ENCODE data around the gene IBSP. TPM values are rescaled to one million over a fixed set of nuclear protein-coding genes. Genes with fewer than 3 reads are reported as not detected.

IBSP gene
- total and polyA plus RNA-seq, 10 donors, result not detected

- H3K4me1 ChIP-seq, result no peaks in the 10 kb centered on the region
- H3K36me3 ChIP-seq, result no peaks in the 10 kb centered on the region
- TF ChIP-seq CTCF (IDR thresholded peaks at IDR 0.05 in 8 of 11, conservative IDR thresholded peaks at IDR 0.05 in 3 of 11) (no peak), POLR2A (IDR thresholded peaks at IDR 0.05) (no peak), POLR2AphosphoS5 (IDR thresholded peaks at IDR 0.05) (no peak)
- H3K27ac ChIP-seq, result no peak overlapping the region
- peaks cover 0 to 8% (median 0%) of the 10 kb centered on the region in 7 donors for H3K27me3 ChIP-seq (replicated peaks in 1 of 7)
- WGBS, 5 donors, result 75 to 86% (median 81%) methylated on average over 6 of the region's 6 CpGs
- no peak for DNase-seq
- H3K9me3 ChIP-seq, result no peaks in the 10 kb centered on the region
- no peak overlapping the region for H3K4me3 ChIP-seq
- intact Hi-C loops (cut with DNase I; ENCODE audit: low total_unique reads), result no loop called here
Measured at GRCh38 chr4:87838205-87838604, 38.9 kb downstream of the IBSP start.

GRCh38 chr4:87838890-87839591, 39.7 kb downstream of the IBSP start:
- Histone ChIP-seq H3K4me3 (no peak overlapping the region), H3K4me1 (no peaks in the 10 kb centered on the region), H3K36me3 (no peaks in the 10 kb centered on the region), H3K9me3 (no peaks in the 10 kb centered on the region), H3K27me3 (replicated peaks in 1 of 7) (peaks cover 0 to 8% (median 0%) of the 10 kb centered on the region in 7 donors), H3K27ac (no peak overlapping the region)
- intact Hi-C loops (cut with DNase I; ENCODE audit: low total_unique reads), result no loop called here
- 29 to 34% (median 34%) methylated on average over 7 of the region's 7 CpGs for WGBS, 5 donors
- DNase-seq, result no peak
- TF ChIP-seq POLR2A (IDR thresholded peaks at IDR 0.05) (no peak), CTCF (IDR thresholded peaks at IDR 0.05 in 8 of 11, conservative IDR thresholded peaks at IDR 0.05 in 3 of 11) (peak in 10 of 11 experiments; percentile 13 to 71 (median 53)), POLR2AphosphoS5 (IDR thresholded peaks at IDR 0.05) (no peak)

- intact Hi-C loops (cut with DNase I; ENCODE audit: low total_unique reads), result no loop called here
- Histone ChIP-seq H3K27me3 (replicated peaks in 1 of 7) (peaks cover 0 to 8% (median 0%) of the 10 kb centered on the region in 7 donors), H3K27ac (no peak overlapping the region), H3K36me3 (no peaks in the 10 kb centered on the region), H3K4me3 (no peak overlapping the region), H3K9me3 (no peaks in the 10 kb centered on the region), H3K4me1 (no peaks in the 10 kb centered on the region)
- DNase-seq, result no peak
- TF ChIP-seq POLR2A (IDR thresholded peaks at IDR 0.05) (no peak), CTCF (IDR thresholded peaks at IDR 0.05 in 8 of 11, conservative IDR thresholded peaks at IDR 0.05 in 3 of 11) (peak in 3 of 11 experiments; percentile 15 to 27 (median 19)), POLR2AphosphoS5 (IDR thresholded peaks at IDR 0.05) (no peak)
- WGBS, 5 donors, result 0 to 1% (median 0%) methylated on average over 1 of the region's 1 CpG
Measured at GRCh38 chr4:87839592-87839946, 40.2 kb downstream of the IBSP start.

- Histone ChIP-seq H3K4me1 (no peaks in the 10 kb centered on the region), H3K36me3 (no peaks in the 10 kb centered on the region), H3K9me3 (no peaks in the 10 kb centered on the region), H3K27me3 (replicated peaks in 1 of 7) (peaks cover 0 to 8% (median 0%) of the 10 kb centered on the region in 7 donors), H3K27ac (no peak overlapping the region), H3K4me3 (no peak overlapping the region)
- no peak for DNase-seq
- TF ChIP-seq POLR2A (IDR thresholded peaks at IDR 0.05), result no peak
- no peak for TF ChIP-seq CTCF (IDR thresholded peaks at IDR 0.05 in 8 of 11, conservative IDR thresholded peaks at IDR 0.05 in 3 of 11)
- no peak for TF ChIP-seq POLR2AphosphoS5 (IDR thresholded peaks at IDR 0.05)
- intact Hi-C loops (cut with DNase I; ENCODE audit: low total_unique reads), result loop anchor here (5.0 kb wide), 1 partner anchor 372 kb away; no protein-coding TSS in a partner anchor
- WGBS, 5 donors, result 90 to 96% (median 91%) methylated on average over 3 of the region's 3 CpGs
Measured at GRCh38 chr4:87840149-87840548, 40.8 kb downstream of the IBSP start.
